OCI-LY7 (cell line): Measurements from ENCODE around the gene PCED1B.

Experiments
- CTCF ChIP-seq: fragments of 200-600 bp; sonication (generic); conservative IDR thresholded peaks from 2 replicates; pipeline ENCODE4 v1.5.1; 2014; ENCODE audit warnings: mild to moderate bottlenecking, antibody characterized with exemption, low read length, moderate library complexity, mixed read lengths
- EZH2phosphoT487 ChIP-seq: fragments of 200-600 bp; sonication (generic); IDR thresholded peaks from 2 replicates; pipeline ENCODE4 v1.6.1; 2018; ENCODE audit warnings: low read depth, borderline replicate concordance, mild to moderate bottlenecking, mixed run types, antibody characterized with exemption, low read length, moderate library complexity, mixed read lengths

- TF ChIP-seq CTCF, result no peak
- TF ChIP-seq EZH2phosphoT487, result no peak
These were observed 68.3 kb downstream of the PCED1B start for GRCh38 chr12:47147739-47148138.
